Upper lobe of right lung (tissue), 1 donor: ENCODE results near the gene CAMKMT. TPM values are rescaled to one million over a fixed set of nuclear protein-coding genes. Genes with fewer than 3 reads are reported as not detected.

ENCODE experiments used
- ATAC-seq: fragments of 200-7000 bp; cut with Tn5 transposase; one replicate; pipeline ENCODE4 v1.9.1; 2020; ENCODE audit warnings: mild to moderate bottlenecking, moderate library complexity
- DNase-seq: peaks from one replicate; pipeline ENCODE4 v3.0.0-alpha.2; 2020
- H3K27ac ChIP-seq: fragments of 200-600 bp; one replicate; pipeline ENCODE4 v1.8.0; 2022
- H3K27me3 ChIP-seq: fragments of 200-600 bp; one replicate; pipeline ENCODE4 v1.8.0; 2022; ENCODE audit warnings: mild to moderate bottlenecking
- H3K36me3 ChIP-seq: fragments of 200-600 bp; one replicate; pipeline ENCODE4 v1.8.0; 2022
- H3K4me1 ChIP-seq: fragments of 200-600 bp; one replicate; pipeline ENCODE4 v1.8.0; 2022
- H3K4me3 ChIP-seq: fragments of 200-600 bp; one replicate; pipeline ENCODE4 v1.8.0; 2022; ENCODE audit warnings: mild to moderate bottlenecking
- H3K9me3 ChIP-seq: fragments of 200-600 bp; one replicate; pipeline ENCODE4 v1.8.0; 2022
- CTCF ChIP-seq: fragments of 200-600 bp; IDR thresholded peaks from one replicate; pipeline ENCODE4 v1.8.0; 2022; ENCODE audit warnings: antibody characterized with exemption
- intact Hi-C: fragments of 100-400 bp; cut with DNase I; formaldehyde crosslinking; loops from one replicate; pipeline ENCODE4 v1.11.0; 2022
- total RNA-seq: library from RNA; stranded (reverse); fragmentation: NEBNext Ultra II Directional; extraction: Animal tissue kit (Norgen Biotek cat#: 25700); gene quantifications from one replicate; pipeline ENCODE4 v1.2.1, GENCODE V29; 2021
- donor health status: DM: no; HTN: yes; CAD: no; lungs with severe emphysema.

The CAMKMT gene
- total RNA-seq, 1 donor from 2014 or later, result 10.5 TPM

- Histone ChIP-seq H3K4me3 (no peak overlapping the region), H3K27ac (no peak overlapping the region), H3K9me3 (no peaks in the 10 kb centered on the region), H3K27me3 (no peaks in the 10 kb centered on the region), H3K4me1 (no peaks in the 10 kb centered on the region), H3K36me3 (no peaks in the 10 kb centered on the region)
- TF ChIP-seq CTCF, result no peak
- ATAC-seq (no peak), DNase-seq (no peak)
- intact Hi-C loops, result no loop called here
Observed at GRCh38 chr2:44686561-44686960, 324.8 kb downstream of the CAMKMT start.

GRCh38 chr2:44687686-44688455 is 326.1 kb downstream of the CAMKMT start:
- Histone ChIP-seq H3K27ac (no peak overlapping the region), H3K4me3 (no peak overlapping the region), H3K36me3 (no peaks in the 10 kb centered on the region), H3K4me1 (no peaks in the 10 kb centered on the region), H3K9me3 (no peaks in the 10 kb centered on the region), H3K27me3 (no peaks in the 10 kb centered on the region)
- DNase-seq, result no peak
- intact Hi-C loops, result no loop called here
- no peak for TF ChIP-seq CTCF
- ATAC-seq, result no peak

GRCh38 chr2:44688456-44689124 is 326.8 kb downstream of the CAMKMT start:
- ATAC-seq (no peak), DNase-seq (no peak)
- H3K27ac ChIP-seq, result no peak overlapping the region
- H3K4me1 ChIP-seq, result no peaks in the 10 kb centered on the region
- no peak overlapping the region for H3K4me3 ChIP-seq
- intact Hi-C loops, result no loop called here
- H3K36me3 ChIP-seq, result no peaks in the 10 kb centered on the region
- TF ChIP-seq CTCF, result no peak
- H3K9me3 ChIP-seq, result no peaks in the 10 kb centered on the region
- no peaks in the 10 kb centered on the region for H3K27me3 ChIP-seq

GRCh38 chr2:44689516-44689915 is 327.8 kb downstream of the CAMKMT start:
- H3K9me3 ChIP-seq, result no peaks in the 10 kb centered on the region
- no peak for TF ChIP-seq CTCF
- H3K27ac ChIP-seq, result no peak overlapping the region
- intact Hi-C loops, result no loop called here
- H3K36me3 ChIP-seq, result no peaks in the 10 kb centered on the region
- ATAC-seq, result no peak
- no peaks in the 10 kb centered on the region for H3K27me3 ChIP-seq
- H3K4me3 ChIP-seq, result no peak overlapping the region
- DNase-seq, result no peak
- no peaks in the 10 kb centered on the region for H3K4me1 ChIP-seq

GRCh38 chr2:44691174-44691785 is 329.5 kb downstream of the CAMKMT start:
- H3K36me3 ChIP-seq, result no peaks in the 10 kb centered on the region
- no peak overlapping the region for H3K27ac ChIP-seq
- H3K9me3 ChIP-seq, result no peaks in the 10 kb centered on the region
- DNase-seq (no peak), ATAC-seq (no peak)
- no peak for TF ChIP-seq CTCF
- no peak overlapping the region for H3K4me3 ChIP-seq
- H3K27me3 ChIP-seq, result no peaks in the 10 kb centered on the region
- no peaks in the 10 kb centered on the region for H3K4me1 ChIP-seq
- intact Hi-C loops, result no loop called here
